NCI-H2171 (cell line): ENCODE measurements around the gene C1orf56.

ENCODE experiments used
- DNase-seq: peaks from one replicate; lab custom pipeline; 2025; lab: John Stamatoyannopoulos, UW

The C1orf56 gene

DNA sequence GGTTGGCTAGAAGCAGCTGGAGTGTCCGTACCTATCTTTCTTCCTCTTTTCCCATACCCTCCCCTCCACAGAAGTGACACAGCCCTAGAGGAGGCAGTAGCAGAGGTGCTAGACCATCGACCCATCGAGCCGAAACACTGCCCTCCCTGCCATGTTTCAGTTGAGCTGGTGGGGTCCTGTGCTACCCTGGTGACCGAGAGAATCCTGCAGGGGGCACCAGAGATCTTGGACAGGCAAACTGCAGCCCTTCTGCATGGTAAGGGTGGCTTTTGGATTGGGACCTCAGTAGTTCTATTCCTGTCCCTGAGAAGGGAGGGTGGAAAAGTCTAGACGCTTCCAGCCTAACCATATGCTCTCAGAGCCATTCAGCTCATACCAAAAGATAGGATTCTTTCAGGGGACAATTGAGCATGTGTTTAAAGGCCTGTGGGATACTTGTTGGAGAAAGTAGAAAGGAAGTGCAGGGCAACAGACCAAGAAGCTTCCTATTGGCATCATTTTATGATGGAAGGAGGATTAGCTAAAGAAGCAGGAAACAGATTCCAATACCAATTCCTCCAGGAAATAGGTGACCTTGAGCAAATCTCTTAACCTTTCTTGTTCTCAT lies 22.9 kb upstream of the C1orf56 start:
- DNase-seq: no peak

DNA sequence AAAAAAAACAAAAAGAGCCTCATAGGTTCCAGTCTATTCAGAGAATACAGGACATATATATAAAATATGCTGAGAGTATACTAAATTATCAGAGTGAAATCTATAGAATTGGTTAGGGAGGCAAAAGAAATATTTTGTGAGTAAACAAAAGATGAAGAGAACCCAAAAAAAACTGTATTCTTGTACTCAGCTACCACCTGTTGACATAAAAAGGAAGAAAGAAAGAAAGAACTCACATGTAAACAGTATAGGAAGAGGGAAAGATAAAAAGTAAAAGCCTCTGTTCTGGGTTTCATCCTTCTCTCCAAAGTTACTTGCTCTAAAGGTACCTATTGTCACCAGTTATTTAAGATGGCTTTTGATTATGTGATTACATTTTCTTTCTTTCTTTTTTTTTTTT lies 21.1 kb upstream of the C1orf56 start:
- DNase-seq: no peak

DNA sequence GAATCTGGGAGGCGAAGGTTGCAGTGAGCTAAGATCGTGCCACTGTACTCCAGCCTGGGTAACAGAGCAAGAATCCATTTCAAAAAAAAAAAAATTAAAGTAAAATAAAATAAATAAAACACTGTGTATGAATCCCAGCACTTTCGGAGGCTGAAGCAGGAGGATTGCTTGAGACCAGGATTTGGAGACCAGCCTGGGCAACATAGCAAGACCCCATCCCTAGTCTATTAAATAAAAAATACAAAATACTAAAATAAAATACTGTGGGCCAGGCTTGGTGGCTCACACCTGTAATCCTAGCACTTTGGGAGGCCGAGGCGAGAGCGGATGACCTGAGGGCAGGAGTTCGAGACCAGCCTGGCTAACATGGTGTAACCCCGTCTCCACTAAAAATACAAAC lies 15.4 kb upstream of the C1orf56 start:
- DNase-seq: no peak

DNA sequence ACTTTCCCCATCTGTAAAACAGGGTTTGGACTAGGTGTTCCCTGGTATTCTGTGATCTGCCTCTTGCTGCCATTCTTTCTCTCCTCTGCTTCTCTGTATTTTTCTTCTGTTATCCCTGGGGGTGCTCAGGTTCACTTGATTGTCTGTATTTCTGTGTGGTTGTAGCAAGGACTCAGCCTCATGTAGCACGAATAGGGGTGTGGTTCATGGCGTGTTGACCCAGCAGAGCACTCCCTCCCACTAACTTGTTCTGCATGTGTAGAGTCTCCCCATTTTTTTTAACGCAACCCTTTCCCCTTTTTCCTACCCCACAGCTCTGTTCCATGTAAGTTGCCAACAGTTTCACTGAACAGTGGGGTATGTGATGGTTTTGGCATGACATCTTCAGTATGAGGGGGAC lies 12.4 kb upstream of the C1orf56 start:
- no peak for DNase-seq

DNA sequence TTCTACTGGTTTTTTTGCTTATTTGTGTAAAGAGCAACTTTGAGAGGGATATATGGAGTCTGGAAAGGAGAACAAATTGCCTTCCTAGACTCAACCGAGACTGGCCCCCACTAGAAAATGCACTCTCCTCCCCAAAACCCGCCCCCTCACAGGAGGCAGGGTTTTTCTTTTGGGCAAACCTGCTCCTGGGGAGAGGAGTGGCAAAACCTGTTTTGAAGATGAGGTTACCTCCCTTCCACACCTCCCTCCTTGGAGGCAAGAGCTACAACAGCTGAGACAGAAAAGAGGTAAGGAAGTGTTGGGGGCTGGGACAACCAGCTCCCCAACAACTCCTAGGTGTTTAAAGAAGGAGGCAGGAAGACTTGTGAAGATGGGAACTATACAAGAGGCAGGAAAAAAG lies 11.2 kb upstream of the C1orf56 start, which contains the start of gene BNIPL:
Gene BNIPL (plus strand): TSS at position 231 of the 400 bp plus-strand sequence. CDS start 140 bp downstream, at position 371.
- DNase-seq: no peak

DNA sequence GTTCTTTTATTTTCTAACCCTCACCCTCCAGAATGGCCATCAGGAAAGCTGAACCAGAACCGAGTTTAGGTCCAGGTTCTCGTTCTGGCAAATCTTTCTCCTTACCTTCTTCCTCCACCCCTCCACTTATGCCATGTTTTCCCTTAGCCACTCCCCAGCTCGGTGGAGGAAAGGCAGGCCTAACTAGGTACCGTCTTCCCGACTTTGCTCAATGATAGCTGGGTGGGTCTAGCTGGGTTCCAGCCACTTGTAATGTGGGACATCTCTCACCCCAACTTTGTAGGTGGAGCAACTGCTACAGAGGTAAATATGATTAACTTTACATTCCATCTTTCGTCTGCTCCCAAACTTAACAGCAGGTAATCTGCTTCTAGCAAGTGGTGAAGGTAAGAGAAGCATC lies 10.5 kb upstream of the C1orf56 start:
- no peak for DNase-seq

DNA sequence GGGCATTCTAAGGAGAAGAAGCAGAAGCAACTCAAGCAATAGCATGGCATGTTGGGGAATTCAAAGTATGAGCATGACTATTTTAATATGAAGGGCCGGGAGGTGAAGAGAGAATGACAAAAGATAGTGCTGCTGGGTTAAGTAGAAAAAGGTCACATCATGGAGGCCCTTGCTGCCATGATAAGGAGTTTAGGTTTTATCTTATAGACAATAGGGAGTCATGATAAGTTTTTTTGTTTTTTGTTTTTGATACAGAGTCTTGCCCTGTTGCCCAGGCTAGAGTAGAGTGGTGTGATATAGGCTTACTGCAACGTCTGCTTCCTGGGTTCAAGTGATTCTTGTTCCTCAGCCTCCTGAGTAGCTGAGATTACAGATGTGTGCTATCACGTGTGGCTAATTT lies 8.0 kb upstream of the C1orf56 start:
- DNase-seq: no peak

DNA sequence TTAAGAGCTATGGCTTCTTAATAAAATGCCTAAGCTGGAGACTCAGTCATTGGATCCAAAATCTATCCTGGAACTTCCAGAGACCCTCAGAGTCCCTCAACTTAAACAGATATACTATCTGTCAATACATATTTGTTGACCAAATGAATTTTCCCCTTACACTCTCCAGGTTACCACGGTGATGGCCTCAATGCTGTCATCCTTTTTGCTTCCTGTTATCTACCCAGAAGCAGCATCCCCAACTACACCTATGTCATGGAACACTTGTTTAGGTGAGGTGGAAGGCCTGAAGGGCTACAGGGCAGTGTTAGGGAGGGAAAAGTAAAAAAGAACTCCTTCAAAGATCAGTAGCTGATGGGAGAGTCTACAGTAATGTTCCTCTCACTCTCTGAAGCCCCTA lies 4.4 kb upstream of the C1orf56 start:
- no peak for DNase-seq

DNA sequence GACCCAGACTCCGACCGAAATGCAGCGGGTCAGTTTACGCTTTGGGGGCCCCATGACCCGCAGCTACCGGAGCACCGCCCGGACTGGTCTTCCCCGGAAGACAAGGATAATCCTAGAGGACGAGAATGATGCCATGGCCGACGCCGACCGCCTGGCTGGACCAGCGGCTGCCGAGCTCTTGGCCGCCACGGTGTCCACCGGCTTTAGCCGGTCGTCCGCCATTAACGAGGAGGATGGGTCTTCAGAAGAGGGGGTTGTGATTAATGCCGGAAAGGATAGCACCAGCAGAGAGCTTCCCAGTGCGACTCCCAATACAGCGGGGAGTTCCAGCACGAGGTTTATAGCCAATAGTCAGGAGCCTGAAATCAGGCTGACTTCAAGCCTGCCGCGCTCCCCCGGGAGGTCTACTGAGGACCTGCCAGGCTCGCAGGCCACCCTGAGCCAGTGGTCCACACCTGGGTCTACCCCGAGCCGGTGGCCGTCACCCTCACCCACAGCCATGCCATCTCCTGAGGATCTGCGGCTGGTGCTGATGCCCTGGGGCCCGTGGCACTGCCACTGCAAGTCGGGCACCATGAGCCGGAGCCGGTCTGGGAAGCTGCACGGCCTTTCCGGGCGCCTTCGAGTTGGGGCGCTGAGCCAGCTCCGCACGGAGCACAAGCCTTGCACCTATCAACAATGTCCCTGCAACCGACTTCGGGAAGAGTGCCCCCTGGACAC lies 534 bp downstream of the C1orf56 start:
- peak; percentile 28 for DNase-seq

DNA sequence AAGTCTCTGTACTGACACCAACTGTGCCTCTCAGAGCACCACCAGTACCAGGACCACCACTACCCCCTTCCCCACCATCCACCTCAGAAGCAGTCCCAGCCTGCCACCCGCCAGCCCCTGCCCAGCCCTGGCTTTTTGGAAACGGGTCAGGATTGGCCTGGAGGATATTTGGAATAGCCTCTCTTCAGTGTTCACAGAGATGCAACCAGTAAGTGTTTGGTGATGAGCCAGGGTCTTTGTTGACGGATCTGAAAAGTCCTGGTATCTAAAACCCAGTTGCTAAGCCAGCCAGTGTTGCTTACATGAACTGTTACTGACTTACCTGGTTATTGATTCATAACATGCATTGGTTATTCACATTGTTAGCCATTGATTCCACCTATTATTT lies 1.1 kb downstream of the C1orf56 start:
- DNase-seq: no peak

DNA sequence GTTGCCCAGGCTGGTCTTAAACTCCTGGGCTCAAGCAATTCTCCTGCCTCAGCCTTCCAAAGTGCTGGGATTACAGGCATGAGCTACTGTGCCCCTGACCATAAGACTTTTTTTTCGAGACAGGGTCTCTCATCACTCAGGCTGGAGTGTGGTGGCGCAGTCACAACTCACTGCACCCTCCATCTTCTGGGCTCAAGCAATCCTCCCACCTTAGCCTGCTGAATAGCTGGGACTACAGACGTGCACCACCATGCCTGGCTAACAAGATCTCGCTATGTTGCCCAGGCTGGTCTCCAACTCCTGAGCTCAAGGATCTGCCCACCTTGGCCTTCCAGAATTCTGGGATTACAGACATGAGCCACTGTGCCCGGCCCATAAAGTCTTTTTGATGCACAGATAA lies 1.9 kb downstream of the C1orf56 start:
- no peak for DNase-seq

DNA sequence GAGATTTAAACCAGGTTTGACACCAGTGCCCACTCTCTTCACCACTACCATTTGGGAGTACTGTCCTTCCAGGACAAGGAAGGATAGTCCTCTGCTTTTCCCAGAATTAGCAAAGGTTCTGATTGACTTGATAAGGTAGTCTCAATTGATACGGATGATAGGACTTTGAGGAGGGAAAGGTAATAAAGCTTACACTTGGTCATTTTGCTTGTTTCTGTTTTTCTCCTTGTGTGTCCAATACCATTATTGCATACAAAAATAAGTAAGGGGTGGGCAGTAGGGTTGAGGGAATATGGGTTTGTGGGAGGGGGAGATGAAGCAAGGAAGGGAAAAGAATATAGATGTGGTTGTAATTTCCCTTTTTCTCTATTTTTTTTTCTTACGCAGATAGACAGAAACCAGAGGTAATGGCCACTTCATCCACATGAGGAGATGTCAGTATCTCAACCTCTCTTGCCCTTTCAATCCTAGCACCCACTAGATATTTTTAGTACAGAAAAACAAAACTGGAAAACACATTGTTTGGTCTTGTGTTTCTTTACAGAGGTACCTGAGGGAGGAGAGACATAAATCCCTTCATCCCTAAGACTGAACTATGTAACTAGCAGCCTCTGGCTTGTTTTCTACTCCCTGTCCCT lies 2.6 kb downstream of the C1orf56 start:
- DNase-seq: no peak

DNA sequence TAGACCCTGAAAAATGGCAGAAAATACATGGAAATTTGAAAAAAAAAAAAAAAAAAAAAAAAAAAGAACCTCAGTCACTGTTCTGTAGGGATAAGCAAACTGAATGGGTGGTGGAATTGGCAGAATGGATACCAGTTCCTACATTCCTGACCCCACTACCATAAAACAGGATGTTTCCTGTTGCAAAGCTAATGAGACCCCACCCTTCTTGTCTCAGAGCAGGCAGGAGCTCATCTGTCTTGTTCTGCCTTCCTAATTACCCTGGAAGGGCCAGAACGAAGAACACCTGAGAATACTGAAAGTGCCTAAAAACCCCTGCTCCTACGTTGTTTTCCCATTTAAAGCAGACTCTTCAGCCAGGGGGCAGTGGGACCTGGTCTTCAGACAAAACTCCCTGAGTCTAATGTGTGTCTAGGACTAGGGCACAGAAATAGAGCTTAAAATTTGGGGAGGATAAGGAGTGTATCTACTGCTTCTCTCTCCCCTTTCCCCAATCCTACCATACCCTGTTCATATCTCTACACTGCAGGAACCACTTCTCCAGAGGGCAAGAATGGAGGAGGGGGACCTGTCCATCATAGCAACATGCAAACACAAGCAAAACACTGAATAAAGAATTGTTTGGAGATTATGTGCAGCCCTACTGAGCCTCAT lies 3.9 kb downstream of the C1orf56 start:
- no peak for DNase-seq

DNA sequence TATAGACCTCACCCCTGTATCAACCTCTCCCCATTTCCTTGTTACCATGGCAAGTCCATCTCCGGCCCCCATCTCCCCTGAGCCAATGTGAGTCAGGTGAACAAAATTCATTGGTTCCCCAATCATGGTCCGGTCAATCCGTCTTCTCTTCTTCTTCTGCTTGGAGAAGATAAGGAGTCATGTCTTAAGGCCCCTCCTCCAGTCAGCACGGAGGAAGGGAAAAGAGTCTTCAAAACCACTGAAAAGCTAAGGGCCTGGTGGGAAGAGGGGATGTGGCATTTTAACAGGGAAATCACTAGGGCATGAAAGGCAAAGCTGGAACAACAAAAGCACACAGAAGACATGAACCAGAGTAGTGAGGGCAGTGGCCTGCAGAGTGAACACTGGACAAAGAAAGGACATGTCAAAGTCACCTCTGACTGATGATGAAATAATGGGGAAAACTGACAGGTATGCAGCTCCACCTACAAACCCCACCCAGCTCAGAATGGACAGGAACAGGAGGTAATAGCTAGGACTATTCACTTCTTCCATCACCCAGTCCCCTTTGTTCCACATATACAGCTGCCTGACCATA lies 7.5 kb downstream of the C1orf56 start:
- no peak for DNase-seq

DNA sequence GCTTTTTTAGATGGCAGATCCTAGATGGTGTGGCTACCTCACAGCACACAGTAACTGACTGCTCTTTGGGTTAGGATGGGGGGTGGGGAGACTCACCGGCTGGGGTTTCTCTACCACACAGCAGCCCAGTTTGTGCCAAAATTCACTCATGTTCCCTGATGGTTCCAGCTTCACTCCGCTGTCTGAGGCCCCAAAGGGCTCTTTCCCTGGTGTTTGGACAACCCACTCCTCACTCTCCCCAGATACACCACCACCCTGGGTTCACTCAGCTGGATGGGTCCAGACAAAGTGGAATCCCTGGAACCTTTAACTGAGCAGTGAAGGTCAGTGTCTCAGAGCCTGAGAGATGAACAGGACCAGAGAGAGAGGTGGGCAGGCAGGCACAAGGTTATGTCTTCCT lies 8.0 kb downstream of the C1orf56 start:
- DNase-seq: no peak

DNA sequence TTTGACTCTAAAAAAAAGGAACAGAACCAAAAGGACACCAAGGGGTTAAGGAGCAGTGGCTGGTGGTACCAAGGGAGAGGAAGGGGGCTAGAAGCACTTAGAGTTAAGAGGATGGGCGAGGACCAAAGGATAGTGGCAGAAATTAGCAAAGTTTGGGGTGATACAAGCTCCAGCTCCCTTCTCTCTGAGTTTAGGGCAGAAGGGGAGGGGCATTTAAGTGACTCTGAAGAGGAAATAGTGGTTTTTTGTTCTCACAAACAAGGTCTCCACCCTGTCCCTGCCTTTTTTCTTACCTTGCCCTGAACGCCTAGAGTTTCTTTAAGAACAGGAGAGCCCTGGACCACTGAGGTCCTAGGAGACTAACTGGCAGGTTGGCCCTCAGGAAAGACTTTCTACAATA lies 8.6 kb downstream of the C1orf56 start:
- DNase-seq: no peak

DNA sequence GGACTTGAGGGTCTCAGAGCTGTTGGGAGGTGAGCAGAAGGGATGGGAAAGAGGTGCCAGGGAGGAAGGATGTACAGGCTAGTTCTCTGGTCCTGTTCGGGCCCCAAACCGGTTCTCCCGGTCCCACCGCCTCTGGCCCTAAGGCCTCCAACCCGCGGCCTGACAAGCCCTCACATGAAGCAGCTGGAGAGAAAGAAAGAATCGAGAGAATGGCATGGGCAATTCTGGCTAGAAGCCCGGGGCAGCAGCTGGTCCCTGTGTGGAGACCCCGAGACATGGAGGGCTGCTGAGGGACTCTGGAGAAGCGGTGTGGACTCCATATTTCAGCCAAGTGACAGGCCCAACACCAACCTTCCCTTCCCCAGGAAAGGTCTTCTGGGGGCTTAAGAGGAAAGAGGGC lies 11.1 kb downstream of the C1orf56 start:
- no peak for DNase-seq

DNA sequence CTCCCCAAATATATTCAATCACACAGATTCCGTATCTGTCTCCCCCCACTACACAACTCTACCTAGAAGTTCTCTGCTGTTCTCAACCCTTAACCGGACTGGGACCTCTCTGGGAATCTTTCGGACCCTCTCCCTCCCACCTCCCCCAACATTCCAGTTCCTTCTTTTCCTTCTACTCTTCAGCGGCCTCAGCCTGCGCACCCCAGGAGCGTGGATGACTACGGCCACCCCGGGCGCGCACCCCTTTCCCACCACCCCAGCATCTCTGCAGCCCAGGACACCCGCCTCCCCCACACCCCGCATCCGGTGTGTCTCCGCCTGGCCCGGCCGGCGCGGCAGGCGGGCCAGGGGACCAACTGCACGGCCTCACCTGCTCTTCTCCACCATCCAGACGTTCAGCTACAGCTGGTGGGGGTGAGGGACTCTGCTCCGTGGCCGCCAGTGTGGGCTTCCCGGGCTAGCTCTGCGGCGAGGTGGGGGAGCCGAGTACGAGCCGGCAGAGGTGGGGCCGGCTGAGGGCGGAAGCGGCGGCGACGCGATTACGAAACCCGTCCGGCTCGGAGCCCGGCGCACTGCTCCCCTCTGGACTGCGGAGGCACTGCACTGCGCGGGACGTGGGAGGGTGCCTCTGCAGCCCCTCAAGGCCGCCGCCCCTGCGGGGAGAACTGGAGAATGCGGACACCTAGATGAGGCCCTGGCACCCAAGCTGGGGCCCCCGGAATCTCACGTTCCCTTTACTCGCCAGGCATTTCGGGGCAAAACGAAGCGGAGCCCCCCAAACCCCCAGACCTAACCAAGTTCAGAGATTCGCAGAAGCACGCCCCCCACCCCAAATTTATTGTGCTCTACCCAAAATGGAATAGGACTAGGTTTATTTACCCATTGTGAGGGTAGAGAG lies 11.8 kb downstream of the C1orf56 start, which contains the start of gene CDC42SE1:
Gene CDC42SE1 (minus strand): TSS at position 514 of the 898 bp plus-strand sequence. CDS start 3,892 bp downstream, outside the sequence.
- DNase-seq: peak; percentile 84

DNA sequence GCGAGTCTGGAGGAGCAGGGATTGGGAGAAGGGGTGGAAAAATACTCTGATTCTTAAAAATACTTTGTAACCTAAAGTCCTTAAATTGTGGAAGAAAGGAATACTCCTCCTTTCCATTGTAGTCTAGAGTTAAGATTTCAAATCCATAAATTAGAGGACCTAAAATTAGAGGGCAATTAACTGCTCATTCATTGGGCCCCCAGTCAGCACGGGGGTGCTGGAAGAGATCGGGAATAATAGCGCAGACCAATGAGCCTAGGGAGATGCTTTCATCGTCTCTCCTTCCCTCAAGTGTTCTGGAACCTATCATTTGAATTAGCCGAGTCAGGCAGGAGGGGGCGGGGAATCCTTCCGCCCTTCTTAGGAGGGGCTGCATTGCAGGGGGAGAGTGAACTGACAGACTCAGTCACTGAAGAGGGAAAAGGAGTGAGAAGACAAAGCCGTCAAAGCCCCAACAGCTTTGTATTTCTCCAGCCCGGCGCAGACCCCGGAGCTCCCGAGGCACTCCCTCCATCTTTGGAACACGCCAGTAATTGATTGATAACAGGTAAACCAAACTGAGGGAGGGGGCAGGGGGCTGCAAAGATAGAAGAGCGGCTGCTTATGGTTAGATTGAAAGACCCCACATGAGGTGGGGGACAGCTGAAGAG lies 12.6 kb downstream of the C1orf56 start, which contains the start of gene MLLT11:
Gene MLLT11 (plus strand): TSS at position 391 of the 650 bp plus-strand sequence. CDS start 6,828 bp downstream, outside the sequence.
- DNase-seq: peak; percentile 84

DNA sequence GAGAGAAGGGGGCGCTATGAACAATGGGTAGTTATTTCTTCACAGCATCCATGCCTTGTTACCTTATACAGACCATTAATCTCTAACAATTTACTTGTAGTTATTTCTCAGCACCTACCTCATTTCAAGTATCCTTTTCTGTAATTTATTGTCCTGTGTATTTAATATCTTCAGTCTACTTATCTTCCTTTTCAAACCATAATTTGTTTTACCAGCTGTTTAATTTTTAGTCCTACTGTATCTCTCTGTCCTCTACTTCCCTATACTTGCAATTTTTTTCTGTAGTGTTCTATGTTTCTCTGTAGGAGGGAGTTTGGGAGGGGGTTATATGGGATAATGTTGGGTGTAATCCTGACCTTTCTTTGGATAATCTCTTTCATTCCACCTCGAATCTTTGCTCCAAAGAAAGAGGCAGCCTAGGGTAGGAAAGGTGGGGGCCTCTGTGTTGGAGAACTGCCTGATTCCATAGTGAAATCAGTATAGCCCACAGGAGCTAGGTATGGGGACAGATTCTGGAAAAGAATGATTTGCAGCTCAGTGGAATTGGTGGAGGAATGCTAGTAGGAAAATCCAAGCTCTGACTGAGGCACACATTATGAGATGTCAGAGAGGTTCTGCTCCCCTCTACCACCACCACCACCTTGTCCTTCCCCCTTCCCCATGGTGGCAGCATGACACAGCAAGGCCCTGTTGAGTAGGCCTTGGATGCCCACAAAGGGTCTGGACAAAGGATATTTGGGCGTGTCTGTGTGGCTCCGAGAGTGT lies 13.3 kb downstream of the C1orf56 start:
- no peak for DNase-seq
